Measurements from ENCODE around the gene RS1.

DNA sequence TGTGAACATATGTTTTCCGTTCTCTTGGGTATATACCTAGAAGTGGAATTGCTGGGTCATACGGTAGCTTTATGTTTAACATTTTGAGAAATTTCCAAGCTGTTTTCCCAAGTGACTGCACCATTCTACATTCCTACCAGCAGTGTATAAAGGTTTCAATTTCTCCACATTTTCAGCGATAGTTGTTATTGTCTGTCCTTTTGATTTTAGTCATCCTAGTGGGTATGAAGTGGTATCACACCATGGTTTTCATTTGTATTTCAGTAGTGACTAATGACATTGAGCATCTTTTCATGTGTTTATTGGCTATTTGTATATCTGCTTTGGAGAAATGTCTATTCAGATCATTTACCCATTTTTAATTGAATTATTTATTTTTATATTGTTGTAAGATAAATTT, 37.9 kb upstream of the RS1 start:
- TF ChIP-seq, protein P1, sequence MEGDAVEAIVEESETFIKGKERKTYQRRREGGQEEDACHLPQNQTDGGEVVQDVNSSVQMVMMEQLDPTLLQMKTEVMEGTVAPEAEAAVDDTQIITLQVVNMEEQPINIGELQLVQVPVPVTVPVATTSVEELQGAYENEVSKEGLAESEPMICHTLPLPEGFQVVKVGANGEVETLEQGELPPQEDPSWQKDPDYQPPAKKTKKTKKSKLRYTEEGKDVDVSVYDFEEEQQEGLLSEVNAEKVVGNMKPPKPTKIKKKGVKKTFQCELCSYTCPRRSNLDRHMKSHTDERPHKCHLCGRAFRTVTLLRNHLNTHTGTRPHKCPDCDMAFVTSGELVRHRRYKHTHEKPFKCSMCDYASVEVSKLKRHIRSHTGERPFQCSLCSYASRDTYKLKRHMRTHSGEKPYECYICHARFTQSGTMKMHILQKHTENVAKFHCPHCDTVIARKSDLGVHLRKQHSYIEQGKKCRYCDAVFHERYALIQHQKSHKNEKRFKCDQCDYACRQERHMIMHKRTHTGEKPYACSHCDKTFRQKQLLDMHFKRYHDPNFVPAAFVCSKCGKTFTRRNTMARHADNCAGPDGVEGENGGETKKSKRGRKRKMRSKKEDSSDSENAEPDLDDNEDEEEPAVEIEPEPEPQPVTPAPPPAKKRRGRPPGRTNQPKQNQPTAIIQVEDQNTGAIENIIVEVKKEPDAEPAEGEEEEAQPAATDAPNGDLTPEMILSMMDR (IDR thresholded peaks at IDR 0.05; ENCODE audit: insufficient read depth, low read length, poor library complexity, severe bottlenecking), result no peak
- no peak for TF ChIP-seq EZH2phosphoT487 (conservative IDR thresholded peaks at IDR 0.05; ENCODE audit: low read length)

Data from SU-DHL-6 (cell line).